CD4-positive, alpha-beta memory T cell (primary cell): Measurements from ENCODE around the gene BMPR1B. TPM values are rescaled to one million over a fixed set of nuclear protein-coding genes. Genes with fewer than 3 reads are reported as not detected.

Source experiments
- CTCF ChIA-PET: fragments of 350-600 bp; sonication (Branson Sonifier 250); formaldehyde crosslinking; loops from one replicate; lab custom pipeline; 2021; ENCODE audit warnings: inconsistent platforms; ENCODE audit not compliant: partially characterized antibody; lab: Charles Lee
- POLR2A ChIA-PET: fragments of 350-600 bp; sonication (Branson Sonifier 250); formaldehyde crosslinking; loops from one replicate; lab custom pipeline; 2021; ENCODE audit not compliant: partially characterized antibody; lab: Charles Lee
- DNase-seq, 5 donors: peaks; one replicate each; pipeline versions ENCODE4 v3.0.0 to v3.0.0-alpha.2; 2020 to 2022; ENCODE audit warnings: mixed read lengths in 1 of 5
- H3K27ac ChIP-seq: one replicate; pipeline ENCODE4 v1.7.0; 2013; ENCODE audit warnings: low read depth, low read length
- H3K27me3 ChIP-seq: 2 replicates; pipeline ENCODE4 v1.7.0; 2013; ENCODE audit warnings: mild to moderate bottlenecking, low read length, moderate library complexity; ENCODE audit not compliant: insufficient read depth
- H3K36me3 ChIP-seq: 2 replicates; pipeline ENCODE4 v1.7.0; 2013; ENCODE audit warnings: mild to moderate bottlenecking, low read length, moderate library complexity; ENCODE audit not compliant: insufficient read depth
- H3K4me1 ChIP-seq: 2 replicates; pipeline ENCODE4 v1.7.0; 2013; ENCODE audit warnings: mild to moderate bottlenecking, low read length, moderate library complexity; ENCODE audit not compliant: insufficient read depth
- H3K4me3 ChIP-seq, 2 donors: one replicate each; pipeline ENCODE4 v1.7.0; 2013; ENCODE audit warnings: low read length in 2 of 2, mild to moderate bottlenecking in 1 of 2
- H3K9me3 ChIP-seq, 2 donors: one replicate each; pipeline ENCODE4 v1.7.0; 2013; ENCODE audit warnings: low read length in 2 of 2, control low read depth in 1 of 2; ENCODE audit not compliant: control insufficient read depth in 1 of 2
- H3K27ac Mint-ChIP-seq, 7 donors: one replicate each; pipeline ENCODE4 v1.8.0; 2020 to 2021; ENCODE audit warnings: mixed read lengths in 7 of 7, mild to moderate bottlenecking in 6 of 7, inconsistent platforms in 3 of 7, moderate library complexity in 3 of 7
- H3K27me3 Mint-ChIP-seq, 2 donors: one replicate each; pipeline ENCODE4 v1.8.0; 2020 to 2021; ENCODE audit warnings: mixed read lengths in 2 of 2
- H3K36me3 Mint-ChIP-seq, 2 donors: one replicate each; pipeline ENCODE4 v1.8.0; 2020 to 2021; ENCODE audit warnings: mixed read lengths in 2 of 2, inconsistent platforms in 1 of 2, mild to moderate bottlenecking in 1 of 2
- H3K4me1 Mint-ChIP-seq, 4 donors: one replicate each; pipeline ENCODE4 v1.8.0; 2020 to 2021; ENCODE audit warnings: mixed read lengths in 4 of 4, mild to moderate bottlenecking in 1 of 4
- H3K4me3 Mint-ChIP-seq, 8 donors: one replicate each; pipeline ENCODE4 v1.8.0; 2020 to 2021; ENCODE audit warnings: mixed read lengths in 8 of 8, mild to moderate bottlenecking in 7 of 8, moderate library complexity in 6 of 8, inconsistent platforms in 3 of 8
- H3K9me3 Mint-ChIP-seq, 8 donors: one replicate each; pipeline ENCODE4 v1.8.0; 2020 to 2021; ENCODE audit warnings: mixed read lengths in 8 of 8, mild to moderate bottlenecking in 5 of 8, inconsistent platforms in 3 of 8, moderate library complexity in 1 of 8
- intact Hi-C: fragments of 100-400 bp; cut with micrococcal nuclease; formaldehyde crosslinking; loops from one replicate; pipeline ENCODE4 v1.15.1; 2023
- polyA plus RNA-seq, 2 donors: library from polyadenylated mRNA; unstranded; fragments of 300-500 nt; fragmentation: Illumina TruSeq; gene quantifications; one replicate each; pipeline ENCODE4 v1.2.3, GENCODE V29; 2021
- total RNA-seq, 2 experiments: library from RNA; stranded (reverse); gene quantifications; one replicate each; pipeline ENCODE4 v1.2.3, GENCODE V29; 2021

Gene BMPR1B
- total and polyA plus RNA-seq, 4 experiments from 2014 or later: 0.17 TPM; not detected in 3

GRCh38 chr4:95044324-95044837 is 286.6 kb downstream of the BMPR1B start:
- ChIA-PET CTCF (no interaction called here), POLR2A (no interaction called here)
- no peak overlapping the region for H3K4me3 Mint-ChIP-seq
- no peak overlapping the region for H3K27ac ChIP-seq
- no peaks in the 10 kb centered on the region for H3K36me3 ChIP-seq
- no peaks in the 10 kb centered on the region for H3K27me3 Mint-ChIP-seq
- H3K36me3 Mint-ChIP-seq: no peaks in the 10 kb centered on the region
- peaks cover 0 to 3% (median 0%) of the 10 kb centered on the region in 8 donors for H3K9me3 Mint-ChIP-seq
- DNase-seq: no peak
- H3K27ac Mint-ChIP-seq: no peak overlapping the region
- no peak overlapping the region for H3K4me3 ChIP-seq
- H3K4me1 Mint-ChIP-seq: no peaks in the 10 kb centered on the region
- H3K4me1 ChIP-seq: no peaks in the 10 kb centered on the region
- H3K27me3 ChIP-seq: no peaks in the 10 kb centered on the region
- intact Hi-C loops: no loop called here
- H3K9me3 ChIP-seq: no peaks in the 10 kb centered on the region

GRCh38 chr4:95045429-95045828 is 287.7 kb downstream of the BMPR1B start:
- no peak overlapping the region for H3K4me3 Mint-ChIP-seq
- no peaks in the 10 kb centered on the region for H3K9me3 ChIP-seq
- CTCF ChIA-PET: no interaction called here
- H3K27ac Mint-ChIP-seq: no peak overlapping the region
- intact Hi-C loops: no loop called here
- no peaks in the 10 kb centered on the region for H3K27me3 ChIP-seq
- peaks cover 0 to 2% of the 10 kb centered on the region in 2 donors for H3K27me3 Mint-ChIP-seq
- H3K36me3 Mint-ChIP-seq: no peaks in the 10 kb centered on the region
- H3K9me3 Mint-ChIP-seq: peaks cover 0 to 3% (median 0%) of the 10 kb centered on the region in 8 donors
- no peaks in the 10 kb centered on the region for H3K4me1 Mint-ChIP-seq
- DNase-seq: no peak
- POLR2A ChIA-PET: no interaction called here
- H3K4me3 ChIP-seq: no peak overlapping the region
- no peak overlapping the region for H3K27ac ChIP-seq
- no peaks in the 10 kb centered on the region for H3K36me3 ChIP-seq
- no peaks in the 10 kb centered on the region for H3K4me1 ChIP-seq

GRCh38 chr4:95048296-95048695 is 290.5 kb downstream of the BMPR1B start:
- H3K27ac ChIP-seq: no peak overlapping the region
- Mint-ChIP-seq H3K9me3 (peaks cover 0 to 3% (median 0%) of the 10 kb centered on the region in 8 donors), H3K27ac (no peak overlapping the region), H3K4me1 (no peaks in the 10 kb centered on the region), H3K36me3 (no peaks in the 10 kb centered on the region), H3K27me3 (peaks cover 0 to 2% of the 10 kb centered on the region in 2 donors), H3K4me3 (no peak overlapping the region)
- H3K27me3 ChIP-seq: no peaks in the 10 kb centered on the region
- no peak overlapping the region for H3K4me3 ChIP-seq
- POLR2A ChIA-PET: no interaction called here
- H3K4me1 ChIP-seq: no peaks in the 10 kb centered on the region
- H3K9me3 ChIP-seq: no peaks in the 10 kb centered on the region
- intact Hi-C loops: no loop called here
- DNase-seq: no peak
- CTCF ChIA-PET: no interaction called here
- no peaks in the 10 kb centered on the region for H3K36me3 ChIP-seq

GRCh38 chr4:95049551-95050233 is 291.9 kb downstream of the BMPR1B start:
- Histone ChIP-seq H3K4me3 (no peak overlapping the region), H3K9me3 (no peaks in the 10 kb centered on the region), H3K4me1 (no peaks in the 10 kb centered on the region), H3K36me3 (no peaks in the 10 kb centered on the region), H3K27ac (no peak overlapping the region), H3K27me3 (no peaks in the 10 kb centered on the region)
- DNase-seq: no peak
- Mint-ChIP-seq H3K27ac (no peak overlapping the region), H3K4me3 (no peak overlapping the region), H3K4me1 (no peaks in the 10 kb centered on the region), H3K36me3 (no peaks in the 10 kb centered on the region), H3K9me3 (peaks cover 0 to 3% (median 0%) of the 10 kb centered on the region in 8 donors), H3K27me3 (peaks cover 0 to 2% of the 10 kb centered on the region in 2 donors)
- intact Hi-C loops: no loop called here
- POLR2A ChIA-PET: no interaction called here
- CTCF ChIA-PET: interaction anchor here (1.4 kb wide), 1 partner anchor 10 kb away, joined by 4 read pairs; no protein-coding TSS in a partner anchor

- peaks cover 0 to 3% (median 0%) of the 10 kb centered on the region in 8 donors for H3K9me3 Mint-ChIP-seq
- POLR2A ChIA-PET: no interaction called here
- CTCF ChIA-PET: no interaction called here
- H3K4me1 Mint-ChIP-seq: no peaks in the 10 kb centered on the region
- no peak overlapping the region for H3K4me3 Mint-ChIP-seq
- Histone ChIP-seq H3K27me3 (no peaks in the 10 kb centered on the region), H3K4me3 (no peak overlapping the region), H3K9me3 (no peaks in the 10 kb centered on the region), H3K4me1 (no peaks in the 10 kb centered on the region), H3K36me3 (no peaks in the 10 kb centered on the region), H3K27ac (no peak overlapping the region)
- intact Hi-C loops: no loop called here
- DNase-seq: no peak
- H3K27me3 Mint-ChIP-seq: peaks cover 0 to 2% of the 10 kb centered on the region in 2 donors
- no peak overlapping the region for H3K27ac Mint-ChIP-seq
- no peaks in the 10 kb centered on the region for H3K36me3 Mint-ChIP-seq
Measured at GRCh38 chr4:95050980-95051701, 293.4 kb downstream of the BMPR1B start.

GRCh38 chr4:95051702-95052020 is 293.9 kb downstream of the BMPR1B start:
- no peaks in the 10 kb centered on the region for H3K4me1 ChIP-seq
- H3K4me1 Mint-ChIP-seq: no peaks in the 10 kb centered on the region
- H3K36me3 ChIP-seq: no peaks in the 10 kb centered on the region
- no peaks in the 10 kb centered on the region for H3K27me3 ChIP-seq
- ChIA-PET CTCF (no interaction called here), POLR2A (no interaction called here)
- no peaks in the 10 kb centered on the region for H3K9me3 ChIP-seq
- no peak overlapping the region for H3K27ac ChIP-seq
- H3K27me3 Mint-ChIP-seq: peaks cover 0 to 2% of the 10 kb centered on the region in 2 donors
- no peak overlapping the region for H3K4me3 Mint-ChIP-seq
- H3K9me3 Mint-ChIP-seq: peaks cover 0 to 3% (median 0%) of the 10 kb centered on the region in 8 donors
- intact Hi-C loops: no loop called here
- no peaks in the 10 kb centered on the region for H3K36me3 Mint-ChIP-seq
- H3K4me3 ChIP-seq: no peak overlapping the region
- no peak for DNase-seq
- no peak overlapping the region for H3K27ac Mint-ChIP-seq

- Histone ChIP-seq H3K4me1 (no peaks in the 10 kb centered on the region), H3K27me3 (no peaks in the 10 kb centered on the region), H3K27ac (no peak overlapping the region), H3K36me3 (no peaks in the 10 kb centered on the region), H3K4me3 (no peak overlapping the region), H3K9me3 (no peaks in the 10 kb centered on the region)
- no peak for DNase-seq
- CTCF ChIA-PET: interaction anchor here (1.1 kb wide), 1 partner anchor 10 kb away, joined by 4 read pairs; no protein-coding TSS in a partner anchor
- H3K36me3 Mint-ChIP-seq: no peaks in the 10 kb centered on the region
- H3K27ac Mint-ChIP-seq: no peak overlapping the region
- POLR2A ChIA-PET: no interaction called here
- no peaks in the 10 kb centered on the region for H3K27me3 Mint-ChIP-seq
- no peaks in the 10 kb centered on the region for H3K9me3 Mint-ChIP-seq
- H3K4me3 Mint-ChIP-seq: no peak overlapping the region
- intact Hi-C loops: no loop called here
- H3K4me1 Mint-ChIP-seq: peaks cover 0 to 2% (median 0%) of the 10 kb centered on the region in 4 donors
Measured at GRCh38 chr4:95058991-95059390, 301.2 kb downstream of the BMPR1B start.
